ENCODE data around the gene SCGB3A1. TPM values are rescaled to one million over a fixed set of nuclear protein-coding genes. Genes with fewer than 3 reads are reported as not detected.

SCGB3A1 gene
- total RNA-seq, 2 donors from 2014 or later: not detected

DNA sequence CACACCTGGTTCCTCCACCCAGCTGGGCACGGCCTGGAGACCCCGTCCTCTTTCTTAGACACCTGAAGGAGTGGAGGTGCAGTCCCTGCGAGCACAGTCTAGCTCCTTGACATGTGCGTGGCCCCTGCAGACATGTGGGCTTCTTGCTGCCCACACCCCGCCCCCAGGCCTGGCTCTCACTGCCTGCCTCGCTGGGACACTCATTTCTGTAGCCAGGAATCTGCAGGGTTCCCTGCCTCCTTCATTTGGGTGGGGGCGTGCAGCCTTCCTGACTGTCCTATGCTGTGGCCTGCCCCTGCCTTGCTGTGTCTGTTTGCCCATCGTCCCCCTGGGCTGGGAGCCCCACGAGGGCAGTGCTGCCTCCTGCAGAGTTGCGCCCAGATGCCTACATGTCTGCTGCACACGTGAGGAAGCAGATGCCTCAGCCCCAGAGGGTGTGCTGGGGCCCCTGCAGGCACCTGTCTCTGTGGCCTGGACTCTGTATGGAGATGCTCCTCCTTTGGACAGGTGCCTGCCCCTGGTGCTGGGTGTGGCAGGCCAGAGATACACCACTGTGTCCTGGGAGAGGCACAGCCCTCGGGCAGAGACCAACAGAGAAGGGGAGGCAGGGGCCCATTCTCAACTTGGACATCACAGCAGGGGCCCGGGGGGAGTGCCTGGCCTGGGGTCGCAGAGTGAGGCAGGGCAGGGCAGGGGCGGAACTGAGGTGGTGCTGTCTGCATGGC lies 35.5 kb upstream of the SCGB3A1 start:
- Histone ChIP-seq H3K9me3 (no peaks in the 10 kb centered on the region), H3K27me3 (no peaks in the 10 kb centered on the region), H3K4me1 (peaks cover 0 to 4% of the 10 kb centered on the region in 2 donors), H3K27ac (no peak overlapping the region), H3K36me3 (no peaks in the 10 kb centered on the region), H3K4me3 (no peak overlapping the region)
- TF ChIP-seq, protein P1, sequence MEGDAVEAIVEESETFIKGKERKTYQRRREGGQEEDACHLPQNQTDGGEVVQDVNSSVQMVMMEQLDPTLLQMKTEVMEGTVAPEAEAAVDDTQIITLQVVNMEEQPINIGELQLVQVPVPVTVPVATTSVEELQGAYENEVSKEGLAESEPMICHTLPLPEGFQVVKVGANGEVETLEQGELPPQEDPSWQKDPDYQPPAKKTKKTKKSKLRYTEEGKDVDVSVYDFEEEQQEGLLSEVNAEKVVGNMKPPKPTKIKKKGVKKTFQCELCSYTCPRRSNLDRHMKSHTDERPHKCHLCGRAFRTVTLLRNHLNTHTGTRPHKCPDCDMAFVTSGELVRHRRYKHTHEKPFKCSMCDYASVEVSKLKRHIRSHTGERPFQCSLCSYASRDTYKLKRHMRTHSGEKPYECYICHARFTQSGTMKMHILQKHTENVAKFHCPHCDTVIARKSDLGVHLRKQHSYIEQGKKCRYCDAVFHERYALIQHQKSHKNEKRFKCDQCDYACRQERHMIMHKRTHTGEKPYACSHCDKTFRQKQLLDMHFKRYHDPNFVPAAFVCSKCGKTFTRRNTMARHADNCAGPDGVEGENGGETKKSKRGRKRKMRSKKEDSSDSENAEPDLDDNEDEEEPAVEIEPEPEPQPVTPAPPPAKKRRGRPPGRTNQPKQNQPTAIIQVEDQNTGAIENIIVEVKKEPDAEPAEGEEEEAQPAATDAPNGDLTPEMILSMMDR (IDR thresholded peaks at IDR 0.05): no peak
- DNase-seq (ENCODE audit: low spot score): no peak

DNA sequence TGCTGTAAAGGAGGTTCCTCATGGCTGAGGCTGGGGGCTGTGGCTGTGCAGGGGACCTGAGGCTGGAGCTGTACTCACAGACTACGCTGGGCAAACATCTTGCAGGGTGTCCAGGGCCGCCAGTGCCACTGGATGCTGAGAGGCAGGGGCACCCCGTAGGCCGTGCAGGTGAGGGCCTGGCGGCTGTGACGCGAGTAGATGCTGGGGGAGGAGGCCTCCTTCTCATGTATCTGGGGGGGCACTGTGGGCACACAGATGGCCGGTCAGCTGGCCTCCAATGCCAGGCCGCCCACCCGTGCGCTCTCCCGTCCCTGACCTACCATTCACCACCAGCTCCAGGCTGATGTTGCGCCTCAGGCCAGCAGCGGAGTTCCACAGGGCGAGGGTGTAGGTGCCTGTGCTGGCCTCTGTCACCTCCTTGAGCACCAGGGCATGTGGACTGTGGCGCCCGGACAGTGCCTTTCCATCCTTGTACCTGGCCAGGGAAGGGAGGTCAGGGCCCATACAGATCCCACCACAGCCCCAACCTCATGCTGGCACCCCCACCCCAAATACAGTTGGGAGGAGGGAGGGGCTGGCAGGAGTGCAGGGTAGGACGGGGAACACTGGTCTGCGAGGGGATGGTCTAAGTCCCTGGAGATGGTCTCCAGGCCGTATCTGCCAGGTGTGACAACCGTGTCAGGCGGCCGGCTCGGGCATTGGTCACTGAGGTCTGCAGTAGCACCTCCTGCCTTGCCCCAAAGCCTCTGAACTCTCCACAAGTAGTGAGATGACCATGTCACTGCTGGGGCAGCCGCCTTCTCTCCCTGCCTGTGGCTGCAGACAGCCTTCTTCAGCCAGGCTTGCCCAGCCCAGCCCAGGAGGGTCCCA lies 34.7 kb upstream of the SCGB3A1 start:
- Histone ChIP-seq H3K4me1 (peaks cover 0 to 4% of the 10 kb centered on the region in 2 donors), H3K36me3 (no peaks in the 10 kb centered on the region), H3K9me3 (no peaks in the 10 kb centered on the region), H3K27ac (no peak overlapping the region), H3K27me3 (no peaks in the 10 kb centered on the region), H3K4me3 (no peak overlapping the region)
- TF ChIP-seq, protein P1 (IDR thresholded peaks at IDR 0.05): no peak
- DNase-seq (ENCODE audit: low spot score): no peak

DNA sequence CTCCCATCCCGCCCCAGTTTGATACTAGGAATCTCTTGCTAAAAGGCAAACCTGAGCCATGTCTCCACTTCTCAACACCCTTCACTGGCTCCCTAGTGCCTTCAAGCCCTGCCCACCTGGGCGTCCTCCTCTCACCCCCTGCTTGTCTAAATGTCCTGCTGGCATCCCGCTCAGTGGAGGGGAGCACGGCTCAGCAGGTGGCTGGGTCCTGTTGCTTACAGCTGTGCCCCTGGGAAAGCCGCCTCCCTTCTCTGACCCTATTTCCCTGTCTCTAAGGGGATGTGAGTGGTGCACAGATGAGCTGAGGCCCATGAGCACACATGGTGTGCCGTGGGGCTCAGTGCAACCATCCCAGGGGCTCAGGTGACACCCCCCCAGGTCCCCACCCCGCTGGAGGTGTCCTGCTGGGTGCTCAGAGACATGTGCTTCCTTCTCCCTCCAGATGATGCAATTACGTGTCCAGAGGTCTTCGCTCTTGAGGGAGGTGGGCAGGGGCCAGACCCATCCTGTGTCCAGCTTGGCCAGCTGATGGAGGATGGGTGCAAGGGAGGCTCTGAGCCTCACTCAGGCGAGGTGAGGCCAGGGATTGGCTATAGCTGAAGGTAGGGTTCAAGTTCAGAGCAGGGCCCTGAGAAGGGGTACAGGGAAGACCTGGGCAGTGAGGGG lies 34.0 kb upstream of the SCGB3A1 start:
- no peak overlapping the region for H3K4me3 ChIP-seq
- no peaks in the 10 kb centered on the region for H3K36me3 ChIP-seq
- H3K27me3 ChIP-seq: no peaks in the 10 kb centered on the region
- H3K27ac ChIP-seq: no peak overlapping the region
- H3K9me3 ChIP-seq: no peaks in the 10 kb centered on the region
- H3K4me1 ChIP-seq: peaks cover 0 to 4% of the 10 kb centered on the region in 2 donors
- DNase-seq (ENCODE audit: low spot score): no peak
- TF ChIP-seq, protein P1 (IDR thresholded peaks at IDR 0.05): no peak

DNA sequence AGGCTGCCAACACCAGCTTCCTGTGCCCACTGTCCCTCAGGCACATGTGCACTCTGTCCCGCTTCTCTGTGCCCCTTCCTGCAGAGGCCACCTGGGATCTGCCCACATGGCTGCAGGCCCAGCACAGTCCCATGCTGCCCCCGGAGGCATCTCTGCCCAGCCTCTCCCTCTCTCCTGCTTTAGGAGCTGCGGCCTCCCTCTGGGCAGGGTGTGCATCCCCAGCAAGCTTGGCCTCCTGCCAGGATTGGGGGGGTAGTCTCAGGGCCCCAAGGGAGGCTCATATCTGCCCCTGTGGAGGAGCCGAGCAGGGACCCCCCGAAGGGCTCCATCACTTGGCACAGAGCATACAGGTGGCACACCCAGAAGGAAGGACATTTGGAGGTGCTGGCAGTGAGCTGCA lies 33.3 kb upstream of the SCGB3A1 start:
- DNase-seq (ENCODE audit: low spot score): no peak
- TF ChIP-seq, protein P1 (IDR thresholded peaks at IDR 0.05): no peak
- no peak overlapping the region for H3K27ac ChIP-seq

DNA sequence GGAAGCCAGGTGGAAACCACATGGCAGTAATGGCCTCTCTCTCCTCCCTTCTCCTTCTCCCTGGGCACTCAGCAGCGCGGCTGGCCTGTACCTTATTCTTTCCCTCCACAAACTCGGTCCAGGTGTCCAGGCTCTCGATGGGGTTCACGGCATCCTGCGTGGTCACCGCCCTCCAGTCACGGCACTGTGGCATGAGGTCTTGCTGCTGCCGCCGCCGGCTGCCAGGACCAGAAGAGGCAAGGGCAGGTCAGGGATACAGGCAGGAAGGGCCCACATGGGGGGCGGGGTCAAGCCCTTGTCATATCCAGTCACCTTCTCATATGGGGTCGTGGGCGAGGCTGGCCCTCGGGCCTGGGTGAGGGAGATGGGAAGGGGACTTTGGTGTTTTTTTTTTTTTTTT lies 32.5 kb upstream of the SCGB3A1 start:
- Histone ChIP-seq H3K27me3 (no peaks in the 10 kb centered on the region), H3K4me3 (no peak overlapping the region), H3K36me3 (no peaks in the 10 kb centered on the region), H3K27ac (no peak overlapping the region), H3K9me3 (no peaks in the 10 kb centered on the region), H3K4me1 (peaks cover 0 to 4% of the 10 kb centered on the region in 2 donors)
- TF ChIP-seq, protein P1 (IDR thresholded peaks at IDR 0.05): no peak
- DNase-seq (ENCODE audit: low spot score): no peak

More for the DNA sequence above, 33.3 kb upstream of the SCGB3A1 start:
- Histone ChIP-seq H3K27me3 (no peaks in the 10 kb centered on the region), H3K4me1 (peaks cover 0 to 4% of the 10 kb centered on the region in 2 donors), H3K9me3 (no peaks in the 10 kb centered on the region), H3K36me3 (no peaks in the 10 kb centered on the region), H3K4me3 (no peak overlapping the region)

All from right atrium auricular region (tissue), 2 donors.